GM19455 (cell line): Measurements from ENCODE around the gene ZNF697.
"Not testable (repeated sequence)": the region's sequence is repeated elsewhere in the genome, so short reads cannot be mapped to it uniquely, and the experiment has no call there.

Experiments used
- ATAC-seq: cut with Tn5 transposase; IDR thresholded peaks from one replicate; pipeline ENCODE4 v1.9.1; 2021; ENCODE audit not compliant: unreplicated experiment

ZNF697 gene

DNA sequence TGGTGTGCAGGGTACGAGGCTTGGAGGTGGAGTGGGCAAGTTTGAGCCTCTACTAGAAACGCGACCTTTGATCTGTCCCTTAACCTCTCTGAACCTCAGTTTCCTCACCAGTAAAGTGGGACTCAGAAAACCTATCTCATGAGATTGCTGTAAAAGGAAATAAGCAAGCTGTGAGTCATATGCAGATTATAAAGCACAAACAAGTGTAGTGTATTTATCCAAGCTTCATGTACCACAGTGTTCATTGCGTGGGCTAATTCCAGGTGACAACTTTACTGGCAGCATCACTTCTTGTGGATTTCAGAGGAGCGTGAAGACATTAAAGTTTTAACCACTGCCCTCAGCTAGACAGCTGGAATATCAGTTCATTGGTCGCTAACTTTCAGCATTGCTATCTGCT lies 44.4 kb downstream of the ZNF697 start:
- no peak for ATAC-seq

GRCh38 chr1:119603241-119603640 lies 44.8 kb downstream of the ZNF697 start:
- ATAC-seq: not testable (repeated sequence)

DNA sequence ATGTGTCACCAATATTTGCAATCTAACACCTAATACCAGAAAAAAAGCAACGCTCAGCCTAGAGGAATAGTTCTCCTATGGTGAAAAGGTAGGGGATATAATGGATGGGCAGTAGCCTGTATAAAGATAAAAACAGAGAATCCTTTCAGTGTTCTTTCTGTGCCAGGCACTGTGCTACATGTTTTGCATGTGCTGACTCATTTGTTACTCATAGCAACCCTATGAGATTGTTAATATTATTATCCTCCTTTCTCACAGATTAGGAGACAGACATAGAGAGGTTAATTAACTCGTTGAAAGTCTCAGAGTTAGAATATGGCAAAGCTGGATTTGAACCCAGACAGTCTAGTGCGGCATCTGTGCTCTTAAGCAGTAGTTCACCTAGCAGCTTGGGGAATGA lies 45.3 kb downstream of the ZNF697 start:
- not testable (repeated sequence) for ATAC-seq

GRCh38 chr1:119602169-119602568 lies 45.9 kb downstream of the ZNF697 start:
- ATAC-seq: no peak

DNA sequence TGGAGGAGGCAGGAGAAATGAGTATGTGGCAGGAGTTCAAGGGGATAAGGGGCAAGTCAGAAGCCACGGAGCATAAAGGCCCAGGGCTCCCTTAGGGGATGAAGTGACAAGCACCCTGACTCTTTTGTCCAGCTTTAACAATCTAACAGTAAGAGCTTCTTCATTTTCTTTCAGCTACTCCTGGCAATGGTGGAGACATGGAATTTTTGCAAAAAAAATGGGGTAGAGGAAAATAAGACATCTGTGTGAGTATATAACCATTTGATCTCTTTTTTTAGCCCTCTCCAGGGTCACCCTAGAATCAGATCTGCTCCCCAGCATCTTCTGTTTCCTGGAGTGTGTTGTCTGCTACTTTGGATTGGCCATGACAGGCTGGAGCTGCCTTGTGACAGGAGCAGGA lies 47.1 kb downstream of the ZNF697 start:
- no peak for ATAC-seq

DNA sequence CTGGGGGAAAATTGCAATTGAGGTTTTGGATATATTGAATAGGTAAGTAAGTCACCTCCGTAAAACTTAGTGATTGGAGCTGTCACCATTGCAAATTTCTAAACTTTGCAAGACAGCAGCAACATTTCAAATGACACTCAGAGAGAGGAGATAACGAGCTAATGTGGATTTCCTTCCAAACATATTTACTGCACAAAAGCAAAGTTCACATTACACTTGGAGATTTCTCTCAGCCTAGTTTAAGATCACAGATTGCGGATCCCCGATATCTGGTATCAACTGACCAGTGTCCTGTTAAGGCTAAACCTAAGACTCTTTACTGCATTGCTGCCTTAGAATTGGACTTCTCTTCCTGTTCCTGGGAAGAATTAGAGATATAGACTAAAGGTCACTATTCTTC lies 47.5 kb downstream of the ZNF697 start:
- ATAC-seq: no peak

- ATAC-seq: no peak
Observed at GRCh38 chr1:119595606-119596005, 52.5 kb downstream of the ZNF697 start.

- no peak for ATAC-seq
Observed at GRCh38 chr1:119595168-119595567, 52.9 kb downstream of the ZNF697 start.

DNA sequence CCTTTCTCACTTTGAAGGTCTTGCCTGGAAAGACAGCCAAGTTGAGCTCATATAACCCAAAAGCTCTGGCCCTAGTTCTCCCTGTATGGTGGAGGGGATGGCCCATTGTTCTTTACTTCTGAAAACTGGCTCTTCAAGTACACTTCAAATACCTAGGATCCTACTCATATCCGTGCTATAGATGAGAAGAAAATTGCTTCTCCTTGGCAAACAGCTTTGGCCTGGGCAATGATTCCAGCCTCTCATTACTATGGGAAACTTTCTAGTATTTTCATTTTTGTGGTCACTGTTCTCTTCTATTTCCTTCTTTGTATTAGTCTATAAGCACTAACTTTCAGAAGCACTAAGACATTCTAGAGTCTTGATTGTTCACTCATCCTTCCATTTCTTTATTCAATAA lies 53.7 kb downstream of the ZNF697 start:
- ATAC-seq: no peak

DNA sequence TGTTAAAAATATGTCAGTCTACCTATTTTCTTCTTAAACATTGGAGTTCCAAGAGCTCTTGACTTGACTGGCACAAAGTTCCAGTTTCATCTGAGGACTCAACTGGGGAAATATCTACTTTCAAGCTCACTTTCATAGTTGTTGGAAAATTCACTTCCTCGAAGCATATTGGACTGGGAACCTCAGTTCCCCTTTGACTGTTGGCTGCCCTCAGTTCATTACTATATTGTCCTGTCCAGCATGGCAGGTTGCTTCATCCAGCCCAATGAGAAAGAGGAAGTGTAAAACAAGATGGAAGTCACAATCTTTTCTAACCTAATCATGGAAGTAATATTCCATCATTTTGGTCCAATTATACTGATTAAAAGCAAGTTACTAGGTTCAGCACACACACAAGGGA lies 54.3 kb downstream of the ZNF697 start:
- ATAC-seq: no peak

GRCh38 chr1:119590393-119590792 lies 57.7 kb downstream of the ZNF697 start:
- ATAC-seq: no peak

DNA sequence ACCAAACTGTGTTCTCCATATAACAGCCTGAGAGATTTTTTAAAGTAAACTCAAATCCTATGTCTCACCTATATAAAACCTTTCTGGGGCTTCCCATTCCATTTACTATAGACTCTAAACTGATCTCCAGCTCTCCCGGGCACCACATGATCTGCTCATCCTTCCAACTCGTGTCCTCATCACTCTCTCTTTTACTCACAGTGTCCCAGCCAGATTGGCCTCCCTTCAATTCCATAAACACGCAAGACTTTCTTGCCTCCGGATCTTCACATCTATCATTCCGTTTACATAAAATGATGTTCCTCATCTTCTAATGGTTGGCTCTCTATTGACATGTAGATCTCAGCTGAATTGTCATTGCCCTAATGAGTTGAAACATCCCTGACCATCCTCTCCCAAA lies 59.4 kb downstream of the ZNF697 start:
- ATAC-seq: no peak

DNA sequence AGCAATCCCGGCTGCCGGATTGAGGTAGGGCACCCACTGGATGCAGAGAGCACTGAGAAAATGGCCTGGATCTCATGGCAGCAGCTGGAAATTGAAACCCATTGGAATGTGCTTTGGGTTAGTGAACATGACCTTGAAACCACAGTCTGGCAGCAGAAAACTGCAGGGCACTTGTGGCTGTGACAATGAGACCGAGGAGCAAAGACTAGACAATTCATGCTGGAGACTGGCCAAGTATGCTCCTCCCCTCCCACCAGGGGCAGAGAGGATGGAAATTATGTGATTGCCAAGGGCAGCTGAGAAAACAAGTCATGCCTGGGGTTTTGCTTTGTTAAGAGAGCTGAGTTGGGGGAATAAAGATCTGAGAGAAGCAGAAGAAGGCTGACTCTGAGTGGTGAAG lies 60.7 kb downstream of the ZNF697 start:
- no peak for ATAC-seq

- ATAC-seq: not testable (repeated sequence)
Observed at GRCh38 chr1:119585801-119586200, 62.3 kb downstream of the ZNF697 start.

DNA sequence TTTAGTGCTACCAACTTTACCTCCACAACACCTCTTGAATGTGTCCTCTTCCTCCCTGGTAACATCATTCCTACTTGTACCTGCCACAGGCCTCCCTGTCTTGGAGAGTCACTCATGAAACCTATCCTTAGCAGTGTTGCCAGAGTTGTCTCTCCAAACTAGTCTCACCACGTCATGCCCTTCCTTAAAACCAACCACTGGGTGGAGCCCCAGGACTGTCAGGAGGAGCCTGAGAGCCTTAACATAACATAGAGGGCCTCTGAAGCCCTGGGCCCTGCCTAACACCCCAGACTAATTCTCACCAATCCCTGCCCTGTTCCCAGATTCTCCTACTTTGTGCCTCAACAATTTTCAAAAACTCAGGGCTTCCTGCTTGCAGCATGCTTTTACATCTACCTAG lies 65.3 kb downstream of the ZNF697 start:
- ATAC-seq: no peak

- not testable (repeated sequence) for ATAC-seq
Observed at GRCh38 chr1:119581076-119581475, 67.0 kb downstream of the ZNF697 start.

DNA sequence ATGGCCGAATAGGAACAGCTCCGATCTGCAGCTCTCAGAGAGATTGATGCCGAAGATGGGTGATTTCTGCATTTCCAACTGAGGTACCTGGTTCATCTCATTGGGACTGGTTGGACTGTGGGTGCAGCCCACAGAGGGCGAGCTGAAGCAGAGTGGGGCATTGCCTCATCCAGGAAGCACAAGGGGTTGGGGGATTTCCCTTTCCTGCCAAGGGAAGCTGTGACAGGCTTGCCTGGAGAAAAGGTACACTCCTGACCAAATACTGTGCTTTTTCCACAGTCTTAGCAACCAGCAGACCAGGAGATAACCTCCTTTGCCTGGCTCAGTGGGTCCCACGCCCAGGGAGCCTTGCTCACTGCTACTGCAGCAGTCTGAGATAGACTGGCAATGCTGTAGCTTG lies 74.2 kb downstream of the ZNF697 start:
- no peak for ATAC-seq

GRCh38 chr1:119569930-119570622 lies 78.0 kb downstream of the ZNF697 start:
- ATAC-seq: not testable (repeated sequence)
